WTC11 (cell line): ENCODE results near the gene RAMP3. TPM values are rescaled to one million over a fixed set of nuclear protein-coding genes. Genes with fewer than 3 reads are reported as not detected.

Source experiments
- ATAC-seq: fragments of 200-7000 bp; cut with Tn5 transposase; 2 replicates; pipeline ENCODE4 v1.10.0; 2021; ENCODE audit warnings: mild to moderate bottlenecking, moderate library complexity
- CTCF ChIA-PET: fragments of 300-600 bp; sonication (Branson Sonifier 250); formaldehyde crosslinking; loops from one replicate; lab custom pipeline; 2021; ENCODE audit warnings: antibody characterized with exemption; lab: Charles Lee
- POLR2A ChIA-PET: fragments of 350-600 bp; sonication (Branson Sonifier 250); formaldehyde crosslinking; loops from one replicate; lab custom pipeline; 2021; ENCODE audit warnings: antibody characterized with exemption; lab: Charles Lee
- DNase-seq: peaks from one replicate; pipeline ENCODE4 v3.0.0; 2021; ENCODE audit warnings: low spot score
- H3K27ac Mint-ChIP-seq: 2 replicates; pipeline ENCODE4 v1.8.0; 2021; ENCODE audit warnings: mixed read lengths
- H3K27me3 Mint-ChIP-seq: 2 replicates; pipeline ENCODE4 v1.8.0; 2021; ENCODE audit warnings: low read depth, mild to moderate bottlenecking, moderate library complexity, mixed read lengths
- H3K36me3 Mint-ChIP-seq: 2 replicates; pipeline ENCODE4 v1.8.0; 2021; ENCODE audit warnings: mixed read lengths
- H3K4me1 Mint-ChIP-seq: 2 replicates; pipeline ENCODE4 v1.8.0; 2022; ENCODE audit warnings: mixed read lengths
- H3K4me3 Mint-ChIP-seq: 2 replicates; pipeline ENCODE4 v1.8.0; 2021; ENCODE audit warnings: mild to moderate bottlenecking, moderate library complexity, mixed read lengths
- H3K9me3 Mint-ChIP-seq: 2 replicates; pipeline ENCODE4 v1.8.0; 2021; ENCODE audit warnings: mixed read lengths
- CBFB ChIP-seq: sonication (generic); formaldehyde crosslinking; IDR thresholded peaks from 2 replicates; pipeline ENCODE4 v1.8.1; 2022; ENCODE audit warnings: mild to moderate bottlenecking, low read depth, missing genetic modification reagents
- FOXP1 ChIP-seq: sonication (generic); formaldehyde crosslinking; IDR thresholded peaks from 2 replicates; pipeline ENCODE4 v1.8.0; 2022; ENCODE audit warnings: missing genetic modification reagents, mild to moderate bottlenecking, moderate library complexity, borderline replicate concordance
- HMGA2 ChIP-seq: fragments of 250-450 bp; sonication (Bioruptor Pico); IDR thresholded peaks from 2 replicates; pipeline ENCODE4 v1.4.0; 2021; ENCODE audit warnings: mild to moderate bottlenecking, moderate library complexity
- KAT7 ChIP-seq: sonication (generic); formaldehyde crosslinking; IDR thresholded peaks from 2 replicates; pipeline ENCODE4 v1.8.1; 2023; ENCODE audit warnings: missing genetic modification reagents, mild to moderate bottlenecking, borderline replicate concordance
- OVOL2 ChIP-seq: fragments of 250-450 bp; sonication (Bioruptor Pico); IDR thresholded peaks from 2 replicates; pipeline ENCODE4 v1.9.0; 2021; ENCODE audit warnings: mild to moderate bottlenecking, borderline replicate concordance
- ZNF121 ChIP-seq: sonication (generic); formaldehyde crosslinking; IDR thresholded peaks from 2 replicates; pipeline ENCODE4 v1.8.0; 2023; ENCODE audit warnings: missing genetic modification reagents
- ZNF416 ChIP-seq: fragments of 250-450 bp; sonication (Bioruptor Pico); IDR thresholded peaks from 2 replicates; pipeline ENCODE4 v1.9.0; 2021; ENCODE audit warnings: mild to moderate bottlenecking, inconsistent platforms
- total RNA-seq: library from RNA; stranded (reverse); gene quantifications from 3 replicates; pipeline ENCODE4 v1.2.3, GENCODE V29; 2021
- TF ChIP-seq, protein P1 (sequence below): fragments of 250-450 bp; sonication (Bioruptor Pico); IDR thresholded peaks from 2 replicates; pipeline ENCODE4 v1.8.0; 2021; ENCODE audit warnings: mild to moderate bottlenecking
- TF ChIP-seq, protein P2 (sequence below): sonication (generic); formaldehyde crosslinking; IDR thresholded peaks from 2 replicates; pipeline ENCODE4 v1.8.1; 2022; ENCODE audit warnings: missing genetic modification reagents, borderline replicate concordance
- TF ChIP-seq, protein P3 (sequence below): fragments of 250-450 bp; sonication (Bioruptor Pico); conservative IDR thresholded peaks from 2 replicates; pipeline ENCODE4 v1.9.0; 2021; ENCODE audit warnings: mild to moderate bottlenecking
- TF ChIP-seq, protein P4 (sequence below): sonication (generic); formaldehyde crosslinking; IDR thresholded peaks from 2 replicates; pipeline ENCODE4 v1.8.1; 2023; ENCODE audit warnings: mild to moderate bottlenecking, missing genetic modification reagents, borderline replicate concordance
- TF ChIP-seq, protein P5 (sequence below): fragments of 250-450 bp; sonication (Bioruptor Pico); IDR thresholded peaks from 2 replicates; pipeline ENCODE4 v1.9.0; 2021; ENCODE audit warnings: moderate library complexity, mild to moderate bottlenecking, inconsistent platforms, borderline replicate concordance
- TF ChIP-seq, protein P6 (sequence below): sonication (generic); formaldehyde crosslinking; IDR thresholded peaks from 2 replicates; pipeline ENCODE4 v1.8.0; 2022; ENCODE audit warnings: mild to moderate bottlenecking, missing genetic modification reagents
- TF ChIP-seq, protein P7 (sequence below): sonication (generic); formaldehyde crosslinking; IDR thresholded peaks from 2 replicates; pipeline ENCODE4 v1.8.0; 2023; ENCODE audit warnings: missing genetic modification reagents

Gene RAMP3
- total RNA-seq, 1 experiment from 2014 or later, result 0.85 TPM

DNA sequence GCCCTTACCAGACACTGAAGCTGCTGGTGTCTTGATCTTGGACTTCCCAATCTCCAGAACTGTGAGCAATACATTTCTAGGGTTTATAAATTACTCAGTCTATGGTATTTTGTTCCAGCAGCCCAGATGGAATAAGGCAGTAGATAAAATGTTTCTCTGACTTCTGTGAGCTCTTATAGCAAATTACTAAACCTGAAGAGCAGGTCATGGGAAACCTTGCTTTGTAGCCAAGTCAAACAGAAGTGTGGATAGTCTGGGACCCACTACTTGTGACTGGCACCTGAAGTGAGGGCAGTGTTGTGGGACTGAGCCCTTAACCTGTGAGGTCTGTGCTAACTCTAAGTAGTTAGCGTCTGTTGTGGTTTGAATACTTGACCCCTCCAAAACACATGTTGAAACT lies 41.5 kb upstream of the RAMP3 start (continued):
- TF ChIP-seq, protein P1, sequence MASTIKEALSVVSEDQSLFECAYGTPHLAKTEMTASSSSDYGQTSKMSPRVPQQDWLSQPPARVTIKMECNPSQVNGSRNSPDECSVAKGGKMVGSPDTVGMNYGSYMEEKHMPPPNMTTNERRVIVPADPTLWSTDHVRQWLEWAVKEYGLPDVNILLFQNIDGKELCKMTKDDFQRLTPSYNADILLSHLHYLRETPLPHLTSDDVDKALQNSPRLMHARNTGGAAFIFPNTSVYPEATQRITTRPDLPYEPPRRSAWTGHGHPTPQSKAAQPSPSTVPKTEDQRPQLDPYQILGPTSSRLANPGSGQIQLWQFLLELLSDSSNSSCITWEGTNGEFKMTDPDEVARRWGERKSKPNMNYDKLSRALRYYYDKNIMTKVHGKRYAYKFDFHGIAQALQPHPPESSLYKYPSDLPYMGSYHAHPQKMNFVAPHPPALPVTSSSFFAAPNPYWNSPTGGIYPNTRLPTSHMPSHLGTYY (CRISPR knock-in tag), result no peak
- TF ChIP-seq, all 79 proteins: peak for 0

DNA sequence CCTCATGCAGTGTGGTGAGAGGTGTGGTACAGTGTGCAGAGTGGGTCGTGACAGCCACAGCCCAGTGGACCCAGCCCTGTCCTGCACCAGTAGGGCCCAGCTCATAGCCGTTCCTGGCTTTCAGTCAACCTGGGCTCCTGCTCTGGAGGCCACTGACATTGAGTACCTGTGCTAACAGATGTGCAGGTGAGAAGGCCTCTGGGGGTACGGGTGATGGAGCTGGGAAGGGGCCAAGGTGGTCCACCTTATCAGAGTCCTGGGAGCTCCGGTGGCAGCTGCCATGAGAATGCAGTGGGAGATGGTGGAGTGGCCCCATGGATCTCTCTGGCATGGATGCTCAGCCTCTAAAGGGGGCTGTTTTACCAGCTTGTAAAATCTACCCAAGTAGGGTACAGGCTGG lies 40.0 kb upstream of the RAMP3 start:
- ChIA-PET CTCF (no interaction called here), POLR2A (no interaction called here)
- Mint-ChIP-seq H3K4me3 (no peak overlapping the region), H3K27ac (0 out of 2 replicates have a peak overlapping the region, but pooled peaks have one; percentile 21), H3K36me3 (no peaks in the 10 kb centered on the region), H3K27me3 (peaks cover 21% of the 10 kb centered on the region), H3K9me3 (no peaks in the 10 kb centered on the region), H3K4me1 (peaks cover 3% of the 10 kb centered on the region)
- ATAC-seq, result no peak
- no peak for DNase-seq
- TF ChIP-seq KAT7 (CRISPR knock-in tag) (no peak), OVOL2 (CRISPR knock-in tag) (no peak), ZNF121 (CRISPR knock-in tag) (no peak), ZNF416 (CRISPR knock-in tag) (no peak), CBFB (no peak), FOXP1 (CRISPR knock-in tag) (no peak), HMGA2 (CRISPR knock-in tag) (no peak)
- TF ChIP-seq, protein P2, sequence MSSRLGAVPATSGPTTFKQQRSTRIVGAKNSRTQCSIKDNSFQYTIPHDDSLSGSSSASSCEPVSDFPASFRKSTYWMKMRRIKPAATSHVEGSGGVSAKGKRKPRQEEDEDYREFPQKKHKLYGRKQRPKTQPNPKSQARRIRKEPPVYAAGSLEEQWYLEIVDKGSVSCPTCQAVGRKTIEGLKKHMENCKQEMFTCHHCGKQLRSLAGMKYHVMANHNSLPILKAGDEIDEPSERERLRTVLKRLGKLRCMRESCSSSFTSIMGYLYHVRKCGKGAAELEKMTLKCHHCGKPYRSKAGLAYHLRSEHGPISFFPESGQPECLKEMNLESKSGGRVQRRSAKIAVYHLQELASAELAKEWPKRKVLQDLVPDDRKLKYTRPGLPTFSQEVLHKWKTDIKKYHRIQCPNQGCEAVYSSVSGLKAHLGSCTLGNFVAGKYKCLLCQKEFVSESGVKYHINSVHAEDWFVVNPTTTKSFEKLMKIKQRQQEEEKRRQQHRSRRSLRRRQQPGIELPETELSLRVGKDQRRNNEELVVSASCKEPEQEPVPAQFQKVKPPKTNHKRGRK (CRISPR knock-in tag), result no peak
- TF ChIP-seq, protein P3, sequence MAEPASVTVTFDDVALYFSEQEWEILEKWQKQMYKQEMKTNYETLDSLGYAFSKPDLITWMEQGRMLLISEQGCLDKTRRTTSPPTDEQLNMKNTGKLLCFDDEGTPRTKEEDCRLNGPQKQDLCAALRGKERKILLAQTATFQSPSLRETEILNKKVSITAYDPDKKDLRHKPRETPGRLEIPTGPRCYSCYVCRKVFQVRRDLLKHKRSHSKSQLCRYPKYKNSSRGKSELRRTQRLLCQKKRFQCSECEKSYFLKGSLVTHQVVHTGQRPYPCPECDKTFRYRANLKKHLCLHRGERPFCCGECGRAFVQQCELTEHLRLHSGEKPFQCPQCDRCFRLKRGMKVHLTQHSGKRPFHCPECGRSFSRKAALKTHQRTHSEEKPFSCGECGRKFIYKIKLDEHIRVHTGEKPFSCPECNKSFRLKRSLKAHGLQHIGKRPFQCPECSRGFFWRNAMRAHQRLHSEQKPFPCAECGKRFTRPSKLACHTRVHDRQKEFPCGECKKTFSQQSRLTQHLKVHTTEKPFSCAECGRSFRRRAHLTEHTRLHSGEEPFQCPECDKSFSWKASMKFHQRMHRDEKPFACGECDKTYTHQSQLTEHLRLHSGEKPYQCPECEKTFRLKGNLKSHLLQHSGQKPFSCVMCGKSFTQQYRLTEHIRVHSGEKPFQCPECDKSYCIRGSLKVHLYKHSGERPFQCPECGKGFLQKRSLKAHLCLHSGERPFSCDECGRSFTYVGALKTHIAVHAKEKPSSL (CRISPR knock-in tag), result no peak
- TF ChIP-seq, protein P4, sequence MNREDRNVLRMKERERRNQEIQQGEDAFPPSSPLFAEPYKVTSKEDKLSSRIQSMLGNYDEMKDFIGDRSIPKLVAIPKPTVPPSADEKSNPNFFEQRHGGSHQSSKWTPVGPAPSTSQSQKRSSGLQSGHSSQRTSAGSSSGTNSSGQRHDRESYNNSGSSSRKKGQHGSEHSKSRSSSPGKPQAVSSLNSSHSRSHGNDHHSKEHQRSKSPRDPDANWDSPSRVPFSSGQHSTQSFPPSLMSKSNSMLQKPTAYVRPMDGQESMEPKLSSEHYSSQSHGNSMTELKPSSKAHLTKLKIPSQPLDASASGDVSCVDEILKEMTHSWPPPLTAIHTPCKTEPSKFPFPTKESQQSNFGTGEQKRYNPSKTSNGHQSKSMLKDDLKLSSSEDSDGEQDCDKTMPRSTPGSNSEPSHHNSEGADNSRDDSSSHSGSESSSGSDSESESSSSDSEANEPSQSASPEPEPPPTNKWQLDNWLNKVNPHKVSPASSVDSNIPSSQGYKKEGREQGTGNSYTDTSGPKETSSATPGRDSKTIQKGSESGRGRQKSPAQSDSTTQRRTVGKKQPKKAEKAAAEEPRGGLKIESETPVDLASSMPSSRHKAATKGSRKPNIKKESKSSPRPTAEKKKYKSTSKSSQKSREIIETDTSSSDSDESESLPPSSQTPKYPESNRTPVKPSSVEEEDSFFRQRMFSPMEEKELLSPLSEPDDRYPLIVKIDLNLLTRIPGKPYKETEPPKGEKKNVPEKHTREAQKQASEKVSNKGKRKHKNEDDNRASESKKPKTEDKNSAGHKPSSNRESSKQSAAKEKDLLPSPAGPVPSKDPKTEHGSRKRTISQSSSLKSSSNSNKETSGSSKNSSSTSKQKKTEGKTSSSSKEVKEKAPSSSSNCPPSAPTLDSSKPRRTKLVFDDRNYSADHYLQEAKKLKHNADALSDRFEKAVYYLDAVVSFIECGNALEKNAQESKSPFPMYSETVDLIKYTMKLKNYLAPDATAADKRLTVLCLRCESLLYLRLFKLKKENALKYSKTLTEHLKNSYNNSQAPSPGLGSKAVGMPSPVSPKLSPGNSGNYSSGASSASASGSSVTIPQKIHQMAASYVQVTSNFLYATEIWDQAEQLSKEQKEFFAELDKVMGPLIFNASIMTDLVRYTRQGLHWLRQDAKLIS (CRISPR knock-in tag), result no peak
- TF ChIP-seq, protein P5, sequence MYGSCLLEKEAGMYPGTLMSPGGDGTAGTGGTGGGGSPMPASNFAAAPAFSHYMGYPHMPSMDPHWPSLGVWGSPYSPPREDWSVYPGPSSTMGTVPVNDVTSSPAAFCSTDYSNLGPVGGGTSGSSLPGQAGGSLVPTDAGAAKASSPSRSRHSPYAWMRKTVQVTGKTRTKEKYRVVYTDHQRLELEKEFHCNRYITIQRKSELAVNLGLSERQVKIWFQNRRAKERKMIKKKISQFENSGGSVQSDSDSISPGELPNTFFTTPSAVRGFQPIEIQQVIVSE (CRISPR knock-in tag), result no peak
- TF ChIP-seq, protein P6, sequence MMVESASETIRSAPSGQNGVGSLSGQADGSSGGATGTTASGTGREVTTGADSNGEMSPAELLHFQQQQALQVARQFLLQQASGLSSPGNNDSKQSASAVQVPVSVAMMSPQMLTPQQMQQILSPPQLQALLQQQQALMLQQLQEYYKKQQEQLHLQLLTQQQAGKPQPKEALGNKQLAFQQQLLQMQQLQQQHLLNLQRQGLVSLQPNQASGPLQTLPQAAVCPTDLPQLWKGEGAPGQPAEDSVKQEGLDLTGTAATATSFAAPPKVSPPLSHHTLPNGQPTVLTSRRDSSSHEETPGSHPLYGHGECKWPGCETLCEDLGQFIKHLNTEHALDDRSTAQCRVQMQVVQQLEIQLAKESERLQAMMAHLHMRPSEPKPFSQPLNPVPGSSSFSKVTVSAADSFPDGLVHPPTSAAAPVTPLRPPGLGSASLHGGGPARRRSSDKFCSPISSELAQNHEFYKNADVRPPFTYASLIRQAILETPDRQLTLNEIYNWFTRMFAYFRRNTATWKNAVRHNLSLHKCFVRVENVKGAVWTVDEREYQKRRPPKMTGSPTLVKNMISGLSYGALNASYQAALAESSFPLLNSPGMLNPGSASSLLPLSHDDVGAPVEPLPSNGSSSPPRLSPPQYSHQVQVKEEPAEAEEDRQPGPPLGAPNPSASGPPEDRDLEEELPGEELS (CRISPR knock-in tag), result no peak
- TF ChIP-seq, protein P7, sequence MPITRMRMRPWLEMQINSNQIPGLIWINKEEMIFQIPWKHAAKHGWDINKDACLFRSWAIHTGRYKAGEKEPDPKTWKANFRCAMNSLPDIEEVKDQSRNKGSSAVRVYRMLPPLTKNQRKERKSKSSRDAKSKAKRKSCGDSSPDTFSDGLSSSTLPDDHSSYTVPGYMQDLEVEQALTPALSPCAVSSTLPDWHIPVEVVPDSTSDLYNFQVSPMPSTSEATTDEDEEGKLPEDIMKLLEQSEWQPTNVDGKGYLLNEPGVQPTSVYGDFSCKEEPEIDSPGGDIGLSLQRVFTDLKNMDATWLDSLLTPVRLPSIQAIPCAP (CRISPR knock-in tag), result no peak
